Activated CD8-positive, alpha-beta T cell treated with anti-CD3 and anti-CD28 coated beads for 36 hours (primary cell): Measurements from ENCODE around the gene CYP4A22. TPM values are rescaled to one million over a fixed set of nuclear protein-coding genes. Genes with fewer than 3 reads are reported as not detected.

ENCODE experiments used
- ATAC-seq: fragments of 200-7000 bp; cut with Tn5 transposase; one replicate; pipeline ENCODE4 v1.10.0; 2021; ENCODE audit warnings: mild to moderate bottlenecking, moderate library complexity
- CTCF ChIA-PET: fragments of 350-600 bp; sonication (Branson Sonifier 250); formaldehyde crosslinking; loops from one replicate; lab custom pipeline; 2021; ENCODE audit warnings: antibody characterized with exemption; lab: Charles Lee
- POLR2A ChIA-PET: fragments of 350-600 bp; sonication (Branson Sonifier 250); formaldehyde crosslinking; loops from one replicate; lab custom pipeline; 2021; ENCODE audit warnings: antibody characterized with exemption; lab: Charles Lee
- DNase-seq: peaks from one replicate; pipeline ENCODE4 v3.0.0-alpha.2; 2020
- H3K27ac Mint-ChIP-seq: one replicate; pipeline ENCODE4 v1.8.0; 2021; ENCODE audit warnings: mild to moderate bottlenecking, mixed read lengths
- H3K27me3 Mint-ChIP-seq: one replicate; pipeline ENCODE4 v1.8.0; 2021; ENCODE audit warnings: mixed read lengths
- H3K36me3 Mint-ChIP-seq: one replicate; pipeline ENCODE4 v1.8.0; 2021; ENCODE audit warnings: low read depth, mixed read lengths
- H3K4me1 Mint-ChIP-seq: one replicate; pipeline ENCODE4 v1.8.0; 2021; ENCODE audit warnings: low read depth, mixed read lengths
- H3K4me3 Mint-ChIP-seq: one replicate; pipeline ENCODE4 v1.8.0; 2021; ENCODE audit warnings: mild to moderate bottlenecking, moderate library complexity, mixed read lengths
- H3K9me3 Mint-ChIP-seq: one replicate; pipeline ENCODE4 v1.8.0; 2021; ENCODE audit warnings: mixed read lengths
- intact Hi-C: fragments of 100-400 bp; cut with micrococcal nuclease; formaldehyde crosslinking; loops from one replicate; pipeline ENCODE4 v1.10.0; 2022
- total RNA-seq, 2 experiments: library from RNA; stranded (reverse); gene quantifications; one replicate each; pipeline ENCODE4 v1.2.3, GENCODE V29; 2021
- TF ChIP-seq, protein P1 (sequence below): fragments of 200-600 bp; IDR thresholded peaks from one replicate; pipeline ENCODE4 v1.8.0; 2022; ENCODE audit warnings: antibody characterized with exemption, mild to moderate bottlenecking

The CYP4A22 gene
- total RNA-seq, 2 experiments from 2014 or later = not detected

DNA sequence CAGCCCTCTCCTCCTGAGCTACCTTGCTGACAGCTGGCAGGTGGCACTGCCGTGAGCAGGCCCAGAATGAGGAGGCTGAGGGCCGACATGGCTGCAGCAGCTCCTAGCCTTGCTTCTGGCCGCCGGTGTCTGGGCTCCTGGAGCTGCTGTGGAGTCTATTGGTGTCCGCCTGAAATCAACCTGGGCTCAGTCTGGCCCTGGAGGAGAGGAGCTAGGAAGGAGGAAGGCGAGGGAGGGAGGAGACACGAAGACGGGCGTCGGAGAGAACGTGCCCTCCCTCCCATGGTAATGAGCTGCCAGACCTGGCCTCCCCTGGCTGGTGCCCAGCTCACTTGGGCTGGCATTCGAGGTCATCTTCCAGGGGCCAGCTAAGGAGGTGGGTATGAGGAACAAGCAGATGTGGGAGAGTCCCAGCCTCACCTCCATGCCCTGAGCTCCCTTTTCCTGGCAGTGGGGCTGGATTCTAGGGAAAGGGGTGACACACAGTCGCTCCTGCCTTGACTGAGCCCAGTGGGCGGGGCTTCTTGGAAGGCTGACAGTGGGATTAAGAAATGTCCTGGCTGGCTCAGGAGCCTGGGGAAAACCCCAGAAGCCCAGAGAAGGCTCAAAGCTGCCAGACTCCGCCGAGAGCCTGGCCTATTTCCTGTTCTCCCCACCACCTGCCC is 52.7 kb downstream of the CYP4A22 start, which contains the start of gene PDZK1IP1:
TSS of gene PDZK1IP1 (minus strand) at position 193 of the 665 bp plus-strand sequence. CDS start at position 89, 104 bp downstream.
- Mint-ChIP-seq H3K9me3 (no peaks in the 10 kb centered on the region), H3K4me3 (no peak within 1 kb of the TSS), H3K27me3 (peaks cover 4% of the 10 kb centered on the region), H3K4me1 (no peaks in the 10 kb centered on the region), H3K36me3 (no peaks in the 10 kb centered on the region), H3K27ac (no peak within 1 kb of the TSS)
- ChIA-PET POLR2A (no interaction called here), CTCF (interaction anchor here (1.3 to 6.9 kb wide), 6 partner anchors 9 to 247 kb away, joined by 4 to 86 read pairs (median 10); partner anchors contain the start of gene FOXD2)
- ATAC-seq (no peak), DNase-seq (no peak)
- intact Hi-C loops = no loop called here
- TF ChIP-seq, protein P1, sequence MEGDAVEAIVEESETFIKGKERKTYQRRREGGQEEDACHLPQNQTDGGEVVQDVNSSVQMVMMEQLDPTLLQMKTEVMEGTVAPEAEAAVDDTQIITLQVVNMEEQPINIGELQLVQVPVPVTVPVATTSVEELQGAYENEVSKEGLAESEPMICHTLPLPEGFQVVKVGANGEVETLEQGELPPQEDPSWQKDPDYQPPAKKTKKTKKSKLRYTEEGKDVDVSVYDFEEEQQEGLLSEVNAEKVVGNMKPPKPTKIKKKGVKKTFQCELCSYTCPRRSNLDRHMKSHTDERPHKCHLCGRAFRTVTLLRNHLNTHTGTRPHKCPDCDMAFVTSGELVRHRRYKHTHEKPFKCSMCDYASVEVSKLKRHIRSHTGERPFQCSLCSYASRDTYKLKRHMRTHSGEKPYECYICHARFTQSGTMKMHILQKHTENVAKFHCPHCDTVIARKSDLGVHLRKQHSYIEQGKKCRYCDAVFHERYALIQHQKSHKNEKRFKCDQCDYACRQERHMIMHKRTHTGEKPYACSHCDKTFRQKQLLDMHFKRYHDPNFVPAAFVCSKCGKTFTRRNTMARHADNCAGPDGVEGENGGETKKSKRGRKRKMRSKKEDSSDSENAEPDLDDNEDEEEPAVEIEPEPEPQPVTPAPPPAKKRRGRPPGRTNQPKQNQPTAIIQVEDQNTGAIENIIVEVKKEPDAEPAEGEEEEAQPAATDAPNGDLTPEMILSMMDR = no peak

- H3K36me3 Mint-ChIP-seq = no peaks in the 10 kb centered on the region
- ATAC-seq (no peak), DNase-seq (no peak)
- CTCF ChIA-PET = interaction anchor here (1.3 to 6.9 kb wide), 6 partner anchors 10 to 247 kb away, joined by 4 to 86 read pairs (median 10); partner anchors contain the start of gene FOXD2
- no peaks in the 10 kb centered on the region for H3K4me1 Mint-ChIP-seq
- POLR2A ChIA-PET = no interaction called here
- H3K27me3 Mint-ChIP-seq = peaks cover 2% of the 10 kb centered on the region
- no peaks in the 10 kb centered on the region for H3K9me3 Mint-ChIP-seq
- no peak overlapping the region for H3K27ac Mint-ChIP-seq
- intact Hi-C loops = no loop called here
- TF ChIP-seq, protein P1 = no peak
- no peak overlapping the region for H3K4me3 Mint-ChIP-seq
Observed at GRCh38 chr1:47190509-47190855, 53.2 kb downstream of the CYP4A22 start.

- Mint-ChIP-seq H3K4me1 (no peaks in the 10 kb centered on the region), H3K27ac (no peak overlapping the region), H3K27me3 (peaks cover 1% of the 10 kb centered on the region), H3K4me3 (no peak overlapping the region), H3K36me3 (no peaks in the 10 kb centered on the region), H3K9me3 (no peaks in the 10 kb centered on the region)
- intact Hi-C loops = no loop called here
- ATAC-seq (no peak), DNase-seq (no peak)
- TF ChIP-seq, protein P1 = no peak
- ChIA-PET CTCF (interaction anchor here (1.1 to 6.9 kb wide), 6 partner anchors 10 to 535 kb away, joined by 3 to 86 read pairs (median 10); partner anchors contain the start of gene FOXD2), POLR2A (no interaction called here)
Observed at GRCh38 chr1:47190857-47191256, 53.6 kb downstream of the CYP4A22 start.

- DNase-seq (no peak), ATAC-seq (no peak)
- no peaks in the 10 kb centered on the region for H3K9me3 Mint-ChIP-seq
- no peak overlapping the region for H3K27ac Mint-ChIP-seq
- intact Hi-C loops = no loop called here
- H3K4me1 Mint-ChIP-seq = no peaks in the 10 kb centered on the region
- ChIA-PET POLR2A (no interaction called here), CTCF (interaction anchor here (0.7 to 6.9 kb wide), 23 partner anchors 8 to 534 kb away, joined by 3 to 86 read pairs (median 6); partner anchors contain the start of gene STIL)
- TF ChIP-seq, protein P1 = no peak
- H3K36me3 Mint-ChIP-seq = no peaks in the 10 kb centered on the region
- no peak overlapping the region for H3K4me3 Mint-ChIP-seq
- H3K27me3 Mint-ChIP-seq = peaks cover 1% of the 10 kb centered on the region
Observed at GRCh38 chr1:47191940-47192457, 54.8 kb downstream of the CYP4A22 start.
